NT2/D1 (cell line): Measurements from ENCODE around the gene NEB.
"Not testable (repeated sequence)": the region's sequence is repeated elsewhere in the genome, so short reads cannot be mapped to it uniquely, and the experiment has no call there.

ENCODE experiments used
- DNase-seq: peaks from one replicate; pipeline ENCODE4 v3.0.0-alpha.2; 2011; ENCODE audit warnings: low read depth, low spot score
- H3K27me3 ChIP-seq: 2 replicates; pipeline ENCODE4 v1.6.0; 2011; ENCODE audit warnings: mild to moderate bottlenecking; ENCODE audit not compliant: insufficient read length, insufficient read depth
- H3K36me3 ChIP-seq: 2 replicates; pipeline ENCODE4 v1.6.1; 2011; ENCODE audit warnings: mild to moderate bottlenecking, low read length, mixed read lengths; ENCODE audit not compliant: insufficient read depth, insufficient read length
- H3K4me1 ChIP-seq: 2 replicates; pipeline ENCODE4 v1.5.1; 2011; ENCODE audit not compliant: insufficient read depth, insufficient read length
- H3K4me3 ChIP-seq: 2 replicates; pipeline ENCODE4 v1.5.1; 2011; ENCODE audit warnings: low read depth; ENCODE audit not compliant: insufficient read length
- H3K9ac ChIP-seq: 2 replicates; pipeline ENCODE4 v1.6.0; 2011; ENCODE audit warnings: low read depth; ENCODE audit not compliant: insufficient read length
- H3K9me3 ChIP-seq: 2 replicates; pipeline ENCODE4 v1.5.1; 2011; ENCODE audit warnings: mild to moderate bottlenecking, low read length; ENCODE audit not compliant: insufficient read depth
- SUZ12 ChIP-seq: IDR thresholded peaks from 2 replicates; pipeline ENCODE4 v1.6.1; 2011; ENCODE audit not compliant: insufficient read length, insufficient read depth; ENCODE audit errors: extremely low read depth
- YY1 ChIP-seq: IDR thresholded peaks from 2 replicates; pipeline ENCODE4 v1.6.1; 2011; ENCODE audit not compliant: insufficient read length, insufficient read depth
- ZNF274 ChIP-seq: IDR thresholded peaks from 2 replicates; pipeline ENCODE4 v1.6.1; 2011; ENCODE audit warnings: mild to moderate bottlenecking, low read depth, low read length

Gene NEB

DNA sequence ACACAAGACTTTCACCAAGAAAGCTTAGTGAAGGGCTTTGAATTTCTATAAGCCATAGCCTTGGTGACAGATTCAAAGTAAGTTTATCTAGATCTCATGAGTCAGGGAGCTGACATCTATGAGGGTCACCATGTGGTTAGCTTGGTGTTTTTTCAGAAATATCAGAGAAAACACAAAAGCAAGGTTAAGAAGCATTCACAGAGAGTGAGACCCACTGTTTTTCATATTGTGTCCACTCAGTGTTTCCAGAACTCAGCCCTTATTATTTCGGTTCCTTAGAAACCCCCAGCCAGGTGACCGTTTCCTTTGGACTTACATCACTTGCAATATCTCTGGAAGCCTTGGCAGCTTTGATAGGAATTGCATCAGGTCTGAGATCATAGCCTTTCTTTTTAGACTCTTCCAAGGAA lies 76.6 kb downstream of the NEB start:
- H3K4me3 ChIP-seq: no peak overlapping the region
- H3K36me3 ChIP-seq: no peaks in the 10 kb centered on the region
- no peaks in the 10 kb centered on the region for H3K9me3 ChIP-seq
- no peak overlapping the region for H3K9ac ChIP-seq
- no peak for DNase-seq
- TF ChIP-seq SUZ12 (no peak), YY1 (no peak), ZNF274 (no peak)
- no peaks in the 10 kb centered on the region for H3K27me3 ChIP-seq
- H3K4me1 ChIP-seq: no peaks in the 10 kb centered on the region

DNA sequence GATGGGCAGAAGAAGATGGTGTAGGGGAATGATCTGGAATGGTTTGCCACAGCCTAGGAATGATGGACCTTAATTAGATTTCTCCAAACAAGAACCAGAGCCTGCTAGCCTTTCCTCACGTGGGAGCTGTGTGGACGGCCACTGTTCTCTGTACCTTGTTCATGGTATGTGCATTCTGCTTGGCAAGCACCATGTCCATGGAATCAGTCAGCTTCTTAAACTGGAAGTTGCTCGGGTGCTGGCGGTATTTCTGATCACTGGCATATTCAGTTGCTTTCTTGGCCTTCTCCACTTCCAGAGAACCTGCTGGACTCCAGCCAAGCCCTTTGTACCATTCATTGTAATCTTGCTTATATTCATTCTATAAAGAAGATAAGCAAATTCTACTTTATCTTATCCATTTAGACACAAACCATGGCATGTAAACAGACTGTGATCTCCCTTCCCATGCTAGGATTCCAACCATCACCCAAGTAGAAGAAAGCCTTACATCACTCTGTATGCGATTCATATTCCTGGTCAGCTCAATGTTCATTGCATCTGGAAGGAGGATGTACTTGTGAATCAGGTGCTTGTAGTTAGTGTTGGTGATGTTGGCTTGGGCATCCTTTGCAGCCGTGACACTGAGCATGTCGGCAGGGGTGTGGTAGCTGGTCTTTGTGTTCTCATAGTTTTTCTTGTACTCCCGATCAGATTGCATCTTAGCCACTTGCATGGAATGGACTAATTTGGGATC lies 78.4 kb downstream of the NEB start:
- H3K27me3 ChIP-seq: no peaks in the 10 kb centered on the region
- H3K9ac ChIP-seq: no peak overlapping the region
- H3K9me3 ChIP-seq: no peaks in the 10 kb centered on the region
- DNase-seq: no peak
- no peaks in the 10 kb centered on the region for H3K4me1 ChIP-seq
- TF ChIP-seq YY1: no peak
- TF ChIP-seq ZNF274: no peak
- no peak for TF ChIP-seq SUZ12
- no peaks in the 10 kb centered on the region for H3K36me3 ChIP-seq
- no peak overlapping the region for H3K4me3 ChIP-seq

DNA sequence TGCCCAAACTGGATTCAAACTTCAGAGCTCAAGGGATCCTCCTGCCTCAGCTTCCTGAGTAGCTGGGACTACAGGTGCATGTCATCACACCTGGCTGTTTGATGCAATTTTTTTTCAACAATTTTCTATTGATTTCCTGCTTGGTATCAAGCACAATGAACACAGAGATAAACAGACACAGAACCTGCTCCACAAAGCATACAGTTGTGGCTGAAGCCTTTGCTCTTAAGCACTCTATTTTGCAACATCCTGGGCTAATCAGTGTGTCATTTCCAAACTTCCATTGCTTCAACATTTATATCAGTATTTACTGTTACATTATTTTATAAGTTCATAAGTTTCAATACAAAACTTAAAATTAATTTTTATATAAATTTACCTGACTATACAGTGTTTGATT lies 79.4 kb downstream of the NEB start:
- Histone ChIP-seq H3K9me3 (no peaks in the 10 kb centered on the region), H3K27me3 (no peaks in the 10 kb centered on the region)
- no peak for DNase-seq

DNA sequence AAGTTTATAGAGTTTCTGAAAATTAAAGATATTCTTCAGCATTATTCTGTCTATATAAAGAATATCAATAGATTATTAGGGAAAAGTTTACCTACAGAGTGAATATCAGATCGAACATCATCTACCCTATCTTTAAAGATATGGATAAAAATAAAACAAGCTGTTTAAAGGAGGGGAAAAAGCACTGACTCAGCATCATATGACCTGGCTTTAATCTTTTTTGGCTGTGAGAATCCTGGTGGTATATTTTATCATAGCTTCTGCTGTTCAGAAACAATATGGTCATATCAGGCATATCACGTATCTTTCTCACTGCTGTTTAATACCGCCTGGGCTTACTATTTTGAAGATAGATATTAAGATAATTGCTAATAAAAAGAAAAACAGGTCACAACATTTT lies 80.2 kb downstream of the NEB start:
- H3K4me3 ChIP-seq: no peak overlapping the region
- H3K4me1 ChIP-seq: no peaks in the 10 kb centered on the region
- no peak for DNase-seq
- no peaks in the 10 kb centered on the region for H3K36me3 ChIP-seq
- TF ChIP-seq SUZ12: no peak
- no peak for TF ChIP-seq YY1
- no peak for TF ChIP-seq ZNF274
- H3K9ac ChIP-seq: no peak overlapping the region
- no peaks in the 10 kb centered on the region for H3K27me3 ChIP-seq
- H3K9me3 ChIP-seq: no peaks in the 10 kb centered on the region

More for the DNA sequence above, 79.4 kb downstream of the NEB start:
- H3K4me1 ChIP-seq: no peaks in the 10 kb centered on the region
- H3K36me3 ChIP-seq: no peaks in the 10 kb centered on the region
- no peak overlapping the region for H3K9ac ChIP-seq
- TF ChIP-seq ZNF274 (no peak), SUZ12 (no peak), YY1 (no peak)
- H3K4me3 ChIP-seq: no peak overlapping the region

DNA sequence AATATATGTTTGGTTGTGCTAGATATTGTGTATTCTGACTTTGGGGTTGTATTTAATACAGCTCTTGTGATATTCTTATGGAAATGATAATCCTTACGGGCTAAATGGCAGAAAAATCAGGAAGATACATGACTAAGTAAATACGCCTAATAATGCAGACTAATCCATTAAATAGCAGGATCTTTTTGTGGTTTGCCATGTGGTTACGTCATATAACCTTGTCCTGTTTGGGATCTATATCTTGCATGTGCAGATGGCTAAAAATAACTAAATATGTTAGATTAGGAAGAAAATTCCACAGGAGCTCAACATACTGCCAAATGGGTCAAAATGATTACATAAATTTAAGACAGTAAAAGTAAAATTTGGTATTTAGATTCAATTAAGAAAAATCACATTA lies 83.0 kb downstream of the NEB start:
- H3K36me3 ChIP-seq: no peaks in the 10 kb centered on the region
- no peaks in the 10 kb centered on the region for H3K9me3 ChIP-seq
- no peak overlapping the region for H3K9ac ChIP-seq
- no peak for TF ChIP-seq SUZ12
- no peak for TF ChIP-seq ZNF274
- TF ChIP-seq YY1: no peak
- H3K4me3 ChIP-seq: no peak overlapping the region
- H3K4me1 ChIP-seq: no peaks in the 10 kb centered on the region
- no peaks in the 10 kb centered on the region for H3K27me3 ChIP-seq
- DNase-seq: no peak

DNA sequence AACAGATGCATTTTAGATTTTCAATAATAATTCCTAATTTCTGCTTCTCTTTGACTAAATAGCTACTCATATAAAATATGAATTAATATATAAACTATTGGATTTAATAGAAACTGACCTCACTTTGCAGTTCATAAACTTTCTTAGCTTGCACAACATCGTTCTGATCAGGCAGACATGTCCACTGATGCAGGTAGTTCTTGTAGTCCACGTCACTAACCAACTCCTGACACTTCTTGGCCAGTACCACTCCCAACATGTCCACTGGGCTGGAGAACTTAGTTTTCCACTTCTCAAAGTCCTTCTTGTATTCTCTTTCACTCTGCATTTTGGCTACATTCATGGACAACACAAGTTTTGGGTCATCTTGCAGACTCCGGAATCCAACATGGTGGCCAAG lies 83.8 kb downstream of the NEB start:
- Histone ChIP-seq H3K9me3 (no peaks in the 10 kb centered on the region), H3K4me1 (no peaks in the 10 kb centered on the region), H3K4me3 (no peak overlapping the region), H3K9ac (no peak overlapping the region), H3K27me3 (no peaks in the 10 kb centered on the region), H3K36me3 (no peaks in the 10 kb centered on the region)
- no peak for DNase-seq
- TF ChIP-seq YY1: no peak
- TF ChIP-seq ZNF274: no peak
- no peak for TF ChIP-seq SUZ12

DNA sequence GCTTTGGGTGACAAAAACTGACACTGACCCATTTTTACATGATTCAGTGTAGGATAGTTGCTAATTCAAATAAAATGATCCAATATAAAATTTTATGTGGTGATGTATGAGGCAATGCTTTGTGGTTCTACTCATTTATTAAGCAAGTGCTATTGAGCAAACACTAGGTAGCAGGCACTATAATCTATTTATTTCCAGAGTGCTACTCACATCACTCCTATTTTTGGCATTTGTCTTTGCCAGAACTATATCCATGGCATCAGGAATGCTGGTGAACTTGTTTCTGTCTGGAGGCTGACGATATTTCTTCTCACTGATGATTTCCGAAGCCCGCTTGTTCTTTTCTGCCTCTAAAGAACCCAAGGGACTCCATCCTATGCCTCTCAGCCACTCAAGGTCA lies 84.3 kb downstream of the NEB start:
- no peaks in the 10 kb centered on the region for H3K9me3 ChIP-seq
- DNase-seq: no peak
- no peak overlapping the region for H3K9ac ChIP-seq
- no peak overlapping the region for H3K4me3 ChIP-seq
- no peaks in the 10 kb centered on the region for H3K27me3 ChIP-seq
- no peaks in the 10 kb centered on the region for H3K4me1 ChIP-seq
- H3K36me3 ChIP-seq: no peaks in the 10 kb centered on the region
- TF ChIP-seq ZNF274: no peak
- no peak for TF ChIP-seq SUZ12
- no peak for TF ChIP-seq YY1

DNA sequence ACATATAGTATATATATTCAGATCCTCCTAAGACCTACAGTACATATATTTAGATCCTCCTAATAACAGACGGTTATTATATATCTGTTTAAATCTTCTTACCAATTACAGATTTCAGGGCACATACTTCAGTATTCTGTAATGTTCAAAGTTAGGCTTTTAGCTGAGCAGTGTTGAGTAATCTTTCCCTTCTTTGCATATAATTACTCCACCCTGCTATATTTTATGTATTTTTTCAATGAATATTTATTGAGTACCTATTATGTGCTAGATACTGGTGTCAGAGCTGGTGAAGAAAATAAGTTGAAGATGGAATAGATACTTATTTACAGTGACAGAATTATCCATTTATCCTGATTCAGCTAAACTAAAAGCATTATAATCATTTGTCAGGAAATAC lies 84.9 kb downstream of the NEB start:
- H3K4me3 ChIP-seq: no peak overlapping the region
- no peak for DNase-seq

DNA sequence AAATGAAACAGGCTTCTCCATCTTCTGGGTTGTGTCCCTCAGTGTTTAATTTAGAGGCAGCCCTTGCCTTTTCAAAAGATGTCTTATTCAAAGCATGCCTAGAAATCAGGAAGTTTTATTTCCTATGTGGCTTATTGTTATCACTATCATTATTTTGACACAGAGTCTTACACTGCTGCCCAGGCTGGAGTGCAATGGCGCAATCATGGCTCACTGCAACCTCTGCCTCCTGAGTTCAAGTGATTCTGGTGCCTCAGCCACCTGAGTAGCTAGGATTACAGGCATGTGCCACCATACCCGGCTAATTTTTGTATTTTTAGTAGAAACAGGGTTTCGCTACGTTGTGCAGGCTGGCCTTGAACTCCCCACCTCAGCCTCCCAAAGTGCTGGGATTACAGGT lies 87.8 kb downstream of the NEB start:
- H3K4me3 ChIP-seq, H3K36me3 ChIP-seq, H3K9me3 ChIP-seq, H3K4me1 ChIP-seq, H3K27me3 ChIP-seq, H3K9ac ChIP-seq, DNase-seq: not testable (repeated sequence)

More for the DNA sequence above, 84.9 kb downstream of the NEB start:
- no peaks in the 10 kb centered on the region for H3K27me3 ChIP-seq
- no peak overlapping the region for H3K9ac ChIP-seq
- H3K9me3 ChIP-seq: no peaks in the 10 kb centered on the region
- H3K4me1 ChIP-seq: no peaks in the 10 kb centered on the region
- no peak for TF ChIP-seq YY1
- TF ChIP-seq ZNF274: no peak
- TF ChIP-seq SUZ12: no peak
- no peaks in the 10 kb centered on the region for H3K36me3 ChIP-seq
